Measurements from ENCODE around the gene CLINT1. TPM values are rescaled to one million over a fixed set of nuclear protein-coding genes. Genes with fewer than 3 reads are reported as not detected.

The CLINT1 gene
- polyA plus RNA-seq, 1 experiment, result 103 TPM

- no peak overlapping the region for H3K4me3 ChIP-seq (ENCODE audit: low read depth, low read length)
- H3K27me3 ChIP-seq (ENCODE audit: control insufficient read depth, insufficient read depth, low read length), result no peaks in the 10 kb centered on the region
- POLR2A ChIA-PET, result no interaction called here
- DNase-seq (ENCODE audit: low read depth, low spot score), result no peak
- H3K27ac ChIP-seq (ENCODE audit: low read depth, low read length), result no peak overlapping the region
- CTCF ChIA-PET, result interaction anchor here (0.7 to 2.4 kb wide), 5 partner anchors 9 to 187 kb away, joined by 3 to 12 read pairs (median 6); no protein-coding TSS in a partner anchor
- no peaks in the 10 kb centered on the region for H3K9me3 ChIP-seq (ENCODE audit: control insufficient read depth, insufficient read depth, low read length)
- no peak for TF ChIP-seq CTCF (IDR thresholded peaks at IDR 0.05; ENCODE audit: low read depth, low read length)
Observed at GRCh38 chr5:157808043-157808442, 50.9 kb downstream of the CLINT1 start.

- no peaks in the 10 kb centered on the region for H3K27me3 ChIP-seq (ENCODE audit: control insufficient read depth, insufficient read depth, low read length)
- H3K27ac ChIP-seq (ENCODE audit: low read depth, low read length), result no peak overlapping the region
- DNase-seq (ENCODE audit: low read depth, low spot score), result no peak
- no peaks in the 10 kb centered on the region for H3K9me3 ChIP-seq (ENCODE audit: control insufficient read depth, insufficient read depth, low read length)
- no peak overlapping the region for H3K4me3 ChIP-seq (ENCODE audit: low read depth, low read length)
- no peak for TF ChIP-seq CTCF (IDR thresholded peaks at IDR 0.05; ENCODE audit: low read depth, low read length)
- POLR2A ChIA-PET, result no interaction called here
- CTCF ChIA-PET, result no interaction called here
Observed at GRCh38 chr5:157802736-157803135, 56.2 kb downstream of the CLINT1 start.

- no peak for TF ChIP-seq CTCF (IDR thresholded peaks at IDR 0.05; ENCODE audit: low read depth, low read length)
- ChIA-PET POLR2A (no interaction called here), CTCF (interaction anchor here (1.6 to 2.2 kb wide), 3 partner anchors 13 to 149 kb away, joined by 3 to 10 read pairs (median 7); no protein-coding TSS in a partner anchor)
- Histone ChIP-seq H3K9me3 (ENCODE audit: control insufficient read depth, insufficient read depth, low read length) (no peaks in the 10 kb centered on the region), H3K27me3 (ENCODE audit: control insufficient read depth, insufficient read depth, low read length) (no peaks in the 10 kb centered on the region), H3K4me3 (ENCODE audit: low read depth, low read length) (no peak overlapping the region), H3K27ac (ENCODE audit: low read depth, low read length) (no peak overlapping the region)
- no peak for DNase-seq (ENCODE audit: low read depth, low spot score)
Observed at GRCh38 chr5:157800137-157800536, 58.8 kb downstream of the CLINT1 start.

GRCh38 chr5:157799578-157799977 lies 59.4 kb downstream of the CLINT1 start:
- POLR2A ChIA-PET, result no interaction called here
- CTCF ChIA-PET, result interaction anchor here (1.6 to 2.2 kb wide), 2 partner anchors 14 to 38 kb away, joined by 3 to 7 read pairs; no protein-coding TSS in a partner anchor
- no peak overlapping the region for H3K4me3 ChIP-seq (ENCODE audit: low read depth, low read length)

GRCh38 chr5:157793301-157793700 lies 65.6 kb downstream of the CLINT1 start:
- DNase-seq (ENCODE audit: low read depth, low spot score), result no peak
- Histone ChIP-seq H3K9me3 (ENCODE audit: control insufficient read depth, insufficient read depth, low read length) (no peaks in the 10 kb centered on the region), H3K27ac (ENCODE audit: low read depth, low read length) (no peak overlapping the region), H3K27me3 (ENCODE audit: control insufficient read depth, insufficient read depth, low read length) (no peaks in the 10 kb centered on the region), H3K4me3 (ENCODE audit: low read depth, low read length) (no peak overlapping the region)
- POLR2A ChIA-PET, result no interaction called here
- TF ChIP-seq CTCF (IDR thresholded peaks at IDR 0.05; ENCODE audit: low read depth, low read length), result no peak
- CTCF ChIA-PET, result interaction anchor here (1.4 to 2.9 kb wide), 4 partner anchors 24 to 155 kb away, joined by 3 to 19 read pairs (median 12); partner anchors contain the start of gene LSM11

More at GRCh38 chr5:157799578-157799977, 59.4 kb downstream of the CLINT1 start:
- H3K9me3 ChIP-seq (ENCODE audit: control insufficient read depth, insufficient read depth, low read length), result no peaks in the 10 kb centered on the region
- no peaks in the 10 kb centered on the region for H3K27me3 ChIP-seq (ENCODE audit: control insufficient read depth, insufficient read depth, low read length)
- no peak overlapping the region for H3K27ac ChIP-seq (ENCODE audit: low read depth, low read length)
- no peak for TF ChIP-seq CTCF (IDR thresholded peaks at IDR 0.05; ENCODE audit: low read depth, low read length)
- DNase-seq (ENCODE audit: low read depth, low spot score), result no peak

Data from AG04450 (cell line).